Right ventricle myocardium superior (tissue), 1 donor: ENCODE measurements around the gene AMZ1. TPM values are rescaled to one million over a fixed set of nuclear protein-coding genes. Genes with fewer than 3 reads are reported as not detected.

Source experiments
- ATAC-seq: fragments of 200-7000 bp; cut with Tn5 transposase; one replicate; pipeline ENCODE4 v1.9.1; 2020; ENCODE audit warnings: mild to moderate bottlenecking; ENCODE audit not compliant: poor library complexity
- DNase-seq: peaks from one replicate; pipeline ENCODE4 v3.0.0-alpha.2; 2020
- intact Hi-C: fragments of 100-400 bp; cut with DNase I; formaldehyde crosslinking; loops from one replicate; pipeline ENCODE4 v1.11.2; 2022
- total RNA-seq: library from RNA; stranded (reverse); fragmentation: NEBNext Ultra II Directional; extraction: Animal tissue kit (Norgen Biotek cat#: 25700); gene quantifications from one replicate; pipeline ENCODE4 v1.2.1, GENCODE V29; 2021
- donor health status: DM: no; HTN: yes; CAD: no; lungs with severe emphysema.

AMZ1 gene
- total RNA-seq, 1 donor from 2014 or later: 0.08 TPM

GRCh38 chr7:2649991-2650390, 38.0 kb upstream of the AMZ1 start:
- ATAC-seq: no peak
- DNase-seq: no peak
- intact Hi-C loops: no loop called here

DNA sequence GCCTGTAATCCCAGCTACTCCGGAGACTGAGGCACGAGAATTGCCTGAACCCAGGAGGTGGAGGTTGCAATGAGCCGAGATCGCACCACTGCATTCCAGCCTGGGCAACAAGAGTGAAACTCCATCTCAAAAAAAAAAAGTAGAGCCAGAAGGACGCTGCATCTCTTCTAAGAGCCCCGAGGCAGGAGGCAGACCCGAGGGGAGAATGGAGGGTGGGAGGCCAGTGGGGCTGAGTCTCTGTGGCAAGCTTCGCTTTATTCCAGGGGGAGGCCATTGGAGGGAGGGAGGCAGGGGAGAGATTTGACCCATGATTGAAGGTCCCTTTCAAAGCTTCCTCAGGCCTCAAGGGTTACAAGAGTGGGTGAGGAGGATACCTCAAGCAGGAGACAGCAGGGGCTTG, 37.6 kb upstream of the AMZ1 start:
- ATAC-seq (no peak), DNase-seq (no peak)
- intact Hi-C loops: no loop called here

GRCh38 chr7:2651336-2651735, 36.7 kb upstream of the AMZ1 start:
- intact Hi-C loops: no loop called here
- no peak for DNase-seq
- ATAC-seq: no peak

DNA sequence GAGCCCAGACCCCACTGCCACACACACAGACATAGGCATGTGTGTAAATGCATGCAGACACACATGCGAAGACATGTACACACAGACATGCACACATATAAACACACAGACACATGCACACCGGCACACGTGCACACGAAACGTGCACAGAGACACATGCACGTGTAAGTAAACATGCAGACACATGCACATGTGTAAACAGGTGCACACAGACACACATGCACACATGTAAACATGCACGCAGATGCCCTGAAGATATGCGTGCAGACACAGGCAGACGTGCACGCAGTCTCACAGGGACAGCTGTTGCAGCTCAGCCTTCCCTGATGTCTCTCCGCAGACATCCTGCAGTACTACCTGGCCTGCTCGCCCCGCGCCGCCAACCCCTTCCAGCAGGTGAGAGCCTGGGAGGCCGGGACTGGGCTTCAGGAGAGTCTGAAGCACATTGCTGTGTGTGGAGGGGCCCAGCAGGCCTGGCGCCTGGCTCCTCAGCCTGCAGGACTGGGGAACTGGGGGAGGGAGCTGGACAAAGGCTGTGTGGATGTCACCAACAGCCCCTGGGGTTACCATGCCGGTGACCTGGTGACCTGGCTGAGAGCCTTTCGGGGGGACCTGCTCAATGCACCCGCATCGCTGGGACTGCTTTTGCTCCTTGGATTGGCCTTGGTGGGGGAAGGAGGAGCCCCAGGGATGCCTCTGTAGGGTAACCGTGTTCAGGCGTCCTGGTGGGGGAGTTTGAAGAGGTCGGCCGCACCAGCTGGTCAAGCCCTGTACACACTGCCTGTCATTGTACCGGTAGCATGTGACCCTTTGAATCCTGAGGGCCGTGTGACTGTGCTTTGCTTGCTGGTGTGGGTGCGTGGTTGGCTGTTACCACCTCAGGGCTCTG, 35.9 kb upstream of the AMZ1 start:
- intact Hi-C loops: no loop called here
- no peak for DNase-seq

GRCh38 chr7:2652736-2653060, 35.3 kb upstream of the AMZ1 start:
- ATAC-seq (no peak), DNase-seq (no peak)
- intact Hi-C loops: no loop called here

More for the DNA sequence above, 35.9 kb upstream of the AMZ1 start:
- no peak for ATAC-seq

DNA sequence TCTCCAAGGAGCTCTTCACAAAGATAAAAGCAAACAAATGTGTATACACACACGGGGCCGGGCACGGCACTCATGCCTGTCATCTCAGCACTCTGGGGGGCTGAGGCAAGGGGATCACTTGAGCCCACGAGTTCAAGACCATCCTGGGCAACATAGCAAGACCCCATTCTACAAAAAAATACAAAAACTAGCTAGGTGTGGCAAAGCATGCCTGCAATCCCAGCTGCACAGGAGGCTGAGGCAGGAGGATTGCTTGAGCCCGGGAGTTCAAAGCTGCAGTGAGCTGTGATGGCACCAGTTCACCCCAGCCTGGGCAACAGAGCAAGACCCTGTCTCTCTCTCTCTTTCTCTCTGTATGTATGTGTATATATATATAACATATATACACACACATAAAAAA, 33.9 kb upstream of the AMZ1 start:
- ATAC-seq (no peak), DNase-seq (no peak)
- intact Hi-C loops: no loop called here

- DNase-seq (no peak), ATAC-seq (no peak)
- intact Hi-C loops: no loop called here
Measured at GRCh38 chr7:2655870-2656614, 32.0 kb upstream of the AMZ1 start.

DNA sequence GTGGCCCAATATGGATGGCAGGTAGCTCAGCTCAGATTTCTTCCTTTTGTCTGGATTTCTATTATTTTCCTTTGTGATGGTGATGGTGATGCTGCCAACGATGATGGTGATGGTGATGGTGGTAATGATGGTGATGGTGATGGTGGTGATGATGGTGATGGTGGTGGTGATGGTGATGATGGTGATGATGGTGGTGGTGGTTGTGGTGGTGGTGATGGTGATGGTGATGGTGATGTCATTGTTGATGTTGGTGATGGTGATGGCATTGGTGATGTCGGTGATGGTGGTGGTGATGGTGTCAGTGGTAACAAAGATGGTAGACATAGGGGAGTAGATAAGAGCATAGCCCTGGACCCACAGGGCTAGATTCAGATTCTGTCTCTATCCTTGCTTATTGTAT, 30.8 kb upstream of the AMZ1 start:
- DNase-seq (no peak), ATAC-seq (no peak)
- intact Hi-C loops: no loop called here

GRCh38 chr7:2657920-2658671, 29.9 kb upstream of the AMZ1 start:
- ATAC-seq: no peak
- intact Hi-C loops: no loop called here

GRCh38 chr7:2658941-2659340, 29.1 kb upstream of the AMZ1 start:
- DNase-seq (no peak), ATAC-seq (no peak)
- intact Hi-C loops: no loop called here

More at GRCh38 chr7:2657920-2658671, 29.9 kb upstream of the AMZ1 start:
- no peak for DNase-seq

DNA sequence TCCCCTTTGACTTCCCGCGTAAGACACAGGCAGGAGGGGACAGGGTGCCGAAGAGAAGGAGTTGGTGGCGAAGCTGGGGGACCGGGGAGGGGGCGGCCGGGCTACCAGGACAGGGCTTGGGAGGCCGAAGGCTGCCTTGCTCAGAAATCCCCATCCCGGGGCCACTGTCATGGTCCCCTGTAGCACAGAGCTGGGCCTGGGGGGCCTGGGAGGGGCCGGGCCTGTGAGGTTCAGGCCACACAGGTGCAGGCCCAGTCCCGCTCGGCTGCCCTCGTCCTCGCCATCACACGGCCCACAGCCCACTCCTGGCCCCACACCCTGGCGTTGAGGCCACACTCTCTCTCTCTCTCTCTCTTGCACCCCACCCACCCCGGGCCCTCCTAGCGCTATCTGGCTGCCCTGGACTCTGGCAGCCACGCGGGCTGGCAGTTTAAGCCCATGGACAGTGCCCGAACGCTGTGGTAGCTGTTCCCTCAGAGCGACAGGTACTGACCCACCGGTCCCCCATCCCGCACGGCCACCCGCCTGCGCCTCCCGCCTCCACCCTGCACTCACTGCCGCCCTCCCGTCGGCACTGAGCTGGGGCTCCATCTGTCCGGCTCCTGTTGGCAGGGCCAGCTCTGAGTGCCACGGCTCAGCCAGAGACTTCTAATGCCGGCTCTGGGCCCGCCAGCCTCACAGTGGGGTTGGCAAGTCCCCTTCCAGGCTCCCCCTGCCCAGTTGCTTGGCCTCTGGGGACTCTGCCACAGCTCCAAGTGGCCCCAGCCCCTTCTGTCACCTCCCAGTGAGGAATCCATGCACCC, 28.2 kb upstream of the AMZ1 start:
- intact Hi-C loops: no loop called here
- no peak for DNase-seq
- no peak for ATAC-seq

DNA sequence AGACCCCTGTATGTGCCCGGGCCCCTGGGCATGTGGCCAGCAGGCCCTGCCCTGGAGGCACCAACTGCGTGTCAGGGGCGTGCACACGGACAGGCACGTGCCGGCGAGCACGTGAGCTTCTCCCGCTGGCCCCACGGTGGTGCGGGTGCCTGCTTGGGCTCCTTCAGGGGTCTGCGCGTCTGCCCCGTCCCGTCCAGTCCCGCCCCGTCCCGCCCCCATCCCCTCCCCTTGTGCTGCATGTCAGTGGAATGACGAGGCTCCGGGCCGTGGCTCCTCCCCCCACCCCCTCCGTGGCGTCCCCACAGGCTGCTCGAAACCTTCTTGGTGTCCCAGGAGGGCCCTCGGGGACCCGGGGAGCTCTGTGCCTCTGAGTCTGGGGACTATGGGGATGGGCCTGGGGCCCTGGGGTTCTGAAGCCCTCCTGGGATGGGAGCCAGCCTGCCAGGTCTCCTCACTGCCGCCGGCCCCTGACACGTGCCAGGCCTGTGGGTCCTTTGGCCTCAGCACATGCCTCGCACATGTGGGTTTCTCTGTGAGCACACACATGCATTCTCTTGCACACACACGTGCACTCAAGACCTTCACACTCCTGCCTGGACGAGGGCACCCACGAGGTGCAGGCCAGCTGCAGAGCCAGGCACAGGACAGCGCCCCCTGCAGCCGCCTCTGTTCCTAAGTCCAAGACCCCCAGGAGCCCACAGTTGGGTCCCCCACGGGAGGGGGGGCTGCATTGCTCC, 27.5 kb upstream of the AMZ1 start:
- DNase-seq (no peak), ATAC-seq (no peak)
- intact Hi-C loops: no loop called here

GRCh38 chr7:2661096-2661449, 26.9 kb upstream of the AMZ1 start:
- DNase-seq (no peak), ATAC-seq (no peak)
- intact Hi-C loops: no loop called here

GRCh38 chr7:2661602-2662272, 26.3 kb upstream of the AMZ1 start:
- ATAC-seq: no peak
- no peak for DNase-seq
- intact Hi-C loops: no loop called here

- DNase-seq (no peak), ATAC-seq (no peak)
- intact Hi-C loops: no loop called here
Measured at GRCh38 chr7:2662273-2663120, 25.5 kb upstream of the AMZ1 start.

DNA sequence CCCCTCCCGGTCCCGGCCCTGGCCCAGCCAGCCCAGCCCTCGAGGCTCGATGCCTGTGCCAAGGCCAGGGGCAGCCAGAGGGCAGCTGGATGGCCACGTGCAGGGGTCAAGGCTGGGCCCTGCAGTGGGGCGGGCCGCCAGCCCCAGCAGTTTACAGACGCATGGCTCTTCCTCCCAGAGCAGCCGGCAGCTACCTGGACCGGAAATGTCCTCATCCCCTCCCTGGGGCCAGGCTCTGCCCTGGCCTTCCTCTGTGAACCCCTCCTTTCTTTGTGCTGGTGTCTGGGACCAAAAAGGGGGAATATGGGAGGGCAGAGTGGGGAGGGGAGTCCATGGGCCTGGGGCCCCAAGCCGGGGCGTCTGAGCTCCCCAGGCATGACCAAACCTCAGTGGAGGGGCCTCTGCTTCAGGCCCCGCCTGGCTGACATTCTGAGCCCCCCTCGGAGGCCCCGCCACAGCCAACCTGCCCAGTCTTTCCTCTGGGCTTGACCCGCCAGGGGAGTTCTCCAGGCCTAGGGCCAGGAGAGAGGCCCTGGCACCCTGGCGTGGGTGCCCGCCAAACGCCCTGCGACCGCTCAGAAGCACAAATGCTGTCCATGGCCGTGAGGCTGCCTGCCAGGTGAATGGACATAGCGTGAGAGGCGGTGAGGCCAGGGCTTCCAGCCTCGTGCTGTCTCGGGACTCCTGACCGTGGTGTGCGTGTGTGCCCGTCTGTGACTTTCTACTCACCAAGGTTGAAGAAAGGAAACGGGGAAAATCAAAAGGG, 24.7 kb upstream of the AMZ1 start:
- intact Hi-C loops: no loop called here
- ATAC-seq (peak; percentile 60), DNase-seq (peak; percentile 77)
